ENCODE data around the gene ZNF521.

The ZNF521 gene

DNA sequence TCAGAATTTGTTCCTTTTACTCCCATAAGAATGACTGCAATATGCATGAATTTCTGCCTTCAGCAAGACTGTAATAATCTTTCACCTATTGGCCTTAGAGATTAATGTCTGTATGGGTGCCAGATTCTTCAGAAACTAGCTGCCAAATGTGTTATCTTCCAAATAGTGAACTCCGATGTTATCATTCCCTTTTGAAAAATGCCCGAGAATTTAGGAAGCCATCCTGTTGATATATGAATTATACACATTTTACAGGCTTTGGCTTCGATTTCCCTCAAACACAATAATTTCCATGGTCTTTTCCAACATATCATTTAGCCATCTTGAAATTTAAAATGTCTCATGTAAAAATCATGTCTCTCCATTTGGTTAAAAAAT is 101.5 kb downstream of the ZNF521 start:
- no peak for DNase-seq (ENCODE audit: low read depth in 2 of 2)

DNA sequence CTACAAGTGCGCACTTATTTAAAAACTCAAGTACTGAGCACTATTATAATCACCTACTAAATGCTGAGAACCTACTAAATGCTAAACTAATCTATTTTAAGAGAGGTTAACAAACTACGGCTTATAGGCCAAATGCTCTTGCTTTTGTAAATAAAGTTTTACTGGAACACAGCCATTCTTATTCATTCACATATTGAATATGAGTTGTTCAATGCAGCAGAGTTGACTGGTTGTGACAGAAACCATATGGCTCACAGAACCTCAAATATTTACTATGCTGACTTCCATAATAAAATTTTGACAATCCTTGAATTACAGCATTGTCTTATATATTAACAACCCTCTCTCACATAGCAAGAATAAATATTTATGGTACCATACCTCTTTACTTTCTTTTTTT is 103.2 kb downstream of the ZNF521 start:
- DNase-seq (ENCODE audit: low read depth in 2 of 2) = no peak

DNA sequence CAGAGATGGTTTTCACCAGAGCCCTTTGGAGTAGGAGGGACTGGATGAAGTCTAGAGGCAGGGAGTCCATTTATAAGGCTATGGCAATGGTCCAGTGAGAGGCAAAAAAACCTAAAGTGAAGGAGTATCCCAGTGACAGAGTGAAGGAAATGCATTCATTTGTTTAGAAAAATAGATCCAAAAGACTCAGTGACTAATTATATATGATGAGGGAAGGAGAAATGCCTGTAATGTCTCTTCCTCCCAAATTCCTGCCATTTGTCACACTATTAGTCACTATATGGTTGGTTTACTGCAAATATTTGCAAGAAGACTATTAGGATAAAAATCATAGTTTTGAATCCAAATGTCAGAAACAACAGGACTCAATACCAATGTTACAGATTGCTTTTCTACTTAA is 104.2 kb downstream of the ZNF521 start:
- no peak for DNase-seq (ENCODE audit: low read depth in 2 of 2)

DNA sequence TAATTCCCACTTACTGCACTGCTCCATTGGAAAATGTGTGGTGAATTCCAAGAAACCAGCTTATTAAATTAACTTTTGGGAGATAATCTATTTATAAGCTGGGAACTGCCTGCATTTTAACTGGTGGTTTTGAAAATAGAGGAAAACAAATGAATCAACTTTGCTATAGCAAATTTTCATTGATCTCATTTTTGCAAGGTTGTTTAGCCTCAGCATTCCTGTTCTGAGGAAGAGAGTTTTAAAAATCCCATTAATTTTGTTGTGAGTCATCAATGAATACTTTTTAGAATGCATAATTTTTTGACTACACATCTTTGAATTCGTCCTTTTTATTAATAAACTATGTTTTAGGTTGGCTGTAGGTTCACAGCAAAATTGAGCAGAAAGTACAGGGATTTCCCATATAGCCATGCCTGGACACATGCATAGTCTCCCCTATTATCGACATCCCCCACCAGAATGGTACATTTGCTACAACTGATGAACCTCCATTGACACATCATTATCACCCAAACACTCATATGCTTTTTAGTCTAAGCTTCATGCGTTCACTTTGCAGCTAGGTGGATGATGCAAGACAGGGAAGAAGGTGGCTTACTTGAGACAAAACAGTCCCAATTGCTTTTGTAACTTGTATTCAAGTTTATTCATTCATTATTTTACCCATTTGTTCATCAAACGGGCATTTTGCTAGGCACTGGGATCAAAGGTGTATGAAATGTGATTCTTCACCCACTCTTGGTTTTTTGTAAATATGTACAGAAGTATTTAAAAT is 106.9 kb downstream of the ZNF521 start:
- DNase-seq (ENCODE audit: low read depth in 2 of 2) = no peak

DNA sequence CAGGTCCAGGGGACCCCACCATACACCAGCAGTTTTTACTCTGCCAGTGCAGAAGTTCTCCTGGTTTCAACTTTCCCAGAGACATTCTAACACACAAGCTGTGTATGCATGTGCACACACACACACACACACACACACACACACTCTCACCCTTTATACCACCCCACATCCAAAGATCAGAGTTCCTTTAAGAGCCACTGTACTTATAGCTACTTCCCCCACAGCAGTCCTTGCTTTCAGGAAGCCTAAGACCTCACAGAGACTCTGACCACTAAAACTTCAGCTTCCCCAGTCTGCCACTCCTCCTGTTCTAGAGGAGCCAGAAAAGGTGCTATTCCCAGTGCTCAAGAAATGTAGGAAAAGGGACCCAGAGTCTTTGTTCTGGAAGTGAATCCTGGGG is 107.8 kb downstream of the ZNF521 start:
- no peak for DNase-seq (ENCODE audit: low read depth in 2 of 2)

DNA sequence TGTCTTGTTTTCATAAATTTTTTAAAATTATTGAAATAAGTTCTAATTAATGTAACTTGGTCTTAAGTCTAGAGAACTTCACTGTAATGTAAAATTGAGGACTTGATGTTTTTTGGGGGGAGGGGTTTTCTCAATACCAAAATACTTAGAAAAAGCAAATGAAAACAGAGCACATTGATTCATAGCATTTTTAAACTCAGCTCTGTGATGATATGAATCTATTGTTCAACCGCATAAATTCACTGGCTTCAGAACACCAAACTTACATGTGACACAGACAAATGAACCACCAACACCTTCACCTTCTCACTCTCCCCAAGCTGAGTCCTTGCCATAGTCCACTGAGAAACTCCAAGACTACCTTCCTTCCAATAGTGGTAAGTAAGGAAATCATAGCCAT is 108.2 kb downstream of the ZNF521 start:
- no peak for DNase-seq (ENCODE audit: low read depth in 2 of 2)

DNA sequence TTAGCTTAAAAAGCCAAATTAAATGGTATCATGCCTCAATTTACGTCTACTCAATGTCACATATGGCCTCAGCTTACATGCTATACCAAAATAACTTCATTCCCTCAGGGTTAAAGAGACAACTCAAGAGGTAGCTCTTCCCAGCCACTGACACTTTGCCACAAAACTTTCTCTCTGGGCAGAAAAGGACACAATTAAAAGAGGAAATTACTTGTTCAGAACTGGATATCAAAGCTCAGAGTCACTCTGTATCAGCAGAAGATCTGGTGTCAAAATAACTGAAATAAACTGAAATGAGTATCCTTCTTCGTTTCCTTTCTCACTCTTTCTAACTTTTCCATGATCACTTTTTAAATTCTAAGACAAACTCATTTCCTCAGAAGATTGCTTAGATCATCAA is 108.7 kb downstream of the ZNF521 start:
- DNase-seq (ENCODE audit: low read depth in 2 of 2) = no peak

DNA sequence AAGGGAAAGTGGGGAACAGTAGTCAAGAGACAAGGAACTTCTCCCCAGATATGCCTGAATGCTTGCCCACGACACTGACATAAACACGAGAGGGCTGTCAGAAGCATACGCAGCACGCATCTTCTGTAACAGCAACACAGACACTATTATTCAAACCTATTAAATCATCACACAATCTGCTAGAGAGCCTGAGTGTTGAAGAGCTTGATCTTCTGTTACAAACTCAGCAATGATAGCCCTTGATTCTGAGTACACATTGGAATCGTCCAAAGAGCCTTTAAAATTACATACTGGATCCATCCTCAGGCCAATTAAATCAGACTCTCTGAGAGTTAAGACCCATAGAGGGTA is 111.6 kb downstream of the ZNF521 start:
- no peak for DNase-seq (ENCODE audit: low read depth in 2 of 2)

DNA sequence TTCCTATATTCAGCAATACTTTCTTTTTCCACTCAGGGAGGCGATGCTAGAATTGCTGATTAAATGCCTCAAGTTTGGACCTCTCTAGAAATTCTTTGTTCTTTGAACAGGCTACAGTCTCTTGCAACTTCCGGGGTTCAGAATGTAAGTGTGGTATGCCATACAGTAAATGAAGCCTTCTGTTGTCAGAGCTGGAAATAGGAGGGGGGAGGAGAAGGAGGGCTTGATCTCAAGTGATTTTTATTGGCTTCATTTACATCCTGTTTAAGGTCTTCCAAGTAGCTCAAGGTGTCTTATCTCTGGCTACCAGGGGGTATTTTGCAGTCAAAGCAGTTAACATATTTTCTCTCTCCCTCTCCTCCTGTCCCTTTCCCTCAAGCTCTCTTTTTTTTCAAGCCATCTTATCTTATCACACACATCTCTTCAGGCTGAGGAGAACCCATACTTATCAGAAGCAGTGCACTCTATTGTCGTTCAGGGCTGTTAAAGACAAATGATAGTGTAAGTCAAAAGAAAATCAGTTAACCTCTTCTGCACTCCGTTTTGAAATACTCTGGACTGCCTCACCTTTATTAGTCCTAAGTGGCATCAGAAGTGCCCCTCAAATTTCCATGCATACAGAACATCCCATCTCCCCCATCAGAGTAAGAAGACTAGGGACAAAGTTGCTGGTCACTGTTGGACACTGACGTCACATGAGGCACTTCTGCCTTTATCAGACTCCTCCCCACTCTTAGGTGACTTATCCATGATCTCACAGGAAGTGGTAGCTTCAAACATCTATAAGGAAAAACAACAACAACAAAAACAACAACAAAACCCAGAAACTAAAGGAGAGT is 112.2 kb downstream of the ZNF521 start:
- no peak for DNase-seq (ENCODE audit: low read depth in 2 of 2)

DNA sequence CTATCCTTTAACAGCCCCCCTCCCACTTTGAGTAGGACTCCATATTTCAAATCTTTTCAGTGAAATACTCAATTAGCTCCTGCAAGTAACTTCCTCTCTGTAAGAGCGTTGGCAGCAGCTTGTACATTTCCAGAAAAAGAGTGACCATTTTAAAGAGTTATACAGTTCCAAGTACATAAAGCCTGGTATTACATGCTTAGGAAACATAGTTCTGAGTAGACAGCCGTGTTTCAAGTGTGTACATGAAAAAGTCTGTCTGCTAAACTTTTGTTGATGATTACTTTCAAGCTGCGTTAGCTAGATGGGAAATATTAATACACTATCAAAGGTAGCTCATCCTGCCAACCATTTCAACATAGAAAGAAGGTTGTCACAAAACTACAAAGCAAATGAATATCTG is 112.8 kb downstream of the ZNF521 start:
- DNase-seq (ENCODE audit: low read depth in 2 of 2) = no peak

DNA sequence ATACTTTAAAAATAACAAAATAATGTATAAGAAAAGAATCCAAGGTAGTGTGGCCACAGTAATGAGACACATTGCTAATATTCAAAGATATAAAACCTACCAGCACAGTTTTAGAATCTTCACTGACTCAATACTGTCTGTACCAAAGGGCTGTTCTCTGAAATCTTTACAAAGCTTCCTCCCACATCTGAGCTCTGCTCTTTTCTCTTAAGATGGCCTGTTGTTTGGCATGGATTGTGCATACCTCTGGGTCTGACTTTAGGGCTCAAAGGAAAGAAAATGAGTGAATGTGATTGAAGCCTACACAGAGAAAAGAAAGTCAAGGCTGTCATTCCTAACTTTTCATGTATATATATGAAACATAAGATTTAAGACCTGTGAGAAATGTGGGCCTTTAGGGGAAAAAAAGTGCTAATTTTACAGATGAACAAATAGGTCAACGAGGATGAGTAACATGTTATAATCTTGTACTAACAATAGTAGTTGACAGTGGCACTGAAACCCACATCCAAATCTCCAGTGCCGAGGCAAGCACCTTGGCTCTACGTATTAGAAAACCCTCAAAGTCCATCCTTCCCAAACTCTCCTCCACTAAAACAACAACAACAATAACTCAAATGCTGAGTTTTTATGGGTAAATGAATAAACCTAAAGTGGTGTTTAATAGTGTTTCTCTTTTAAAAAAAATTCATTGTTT is 114.2 kb downstream of the ZNF521 start:
- no peak for DNase-seq (ENCODE audit: low read depth in 2 of 2)

DNA sequence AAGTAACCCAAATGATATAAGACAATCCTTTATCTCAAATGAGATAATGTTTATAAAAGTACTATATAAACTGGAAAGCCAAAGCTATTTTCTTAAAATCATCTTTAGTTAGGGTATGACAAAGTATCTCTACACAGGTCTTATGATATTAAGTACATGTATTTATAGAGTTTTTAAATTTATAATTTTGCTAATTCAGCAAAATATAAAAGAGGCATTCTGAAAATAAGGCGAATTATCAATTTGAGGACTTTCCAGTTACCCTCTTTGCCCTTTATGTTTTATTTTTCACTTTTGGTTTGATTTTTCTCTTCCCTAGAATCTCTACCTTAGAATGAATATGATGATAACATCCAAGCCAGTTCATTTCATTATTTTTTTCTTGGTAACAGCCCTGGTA is 115.2 kb downstream of the ZNF521 start:
- DNase-seq (ENCODE audit: low read depth in 2 of 2) = no peak

DNA sequence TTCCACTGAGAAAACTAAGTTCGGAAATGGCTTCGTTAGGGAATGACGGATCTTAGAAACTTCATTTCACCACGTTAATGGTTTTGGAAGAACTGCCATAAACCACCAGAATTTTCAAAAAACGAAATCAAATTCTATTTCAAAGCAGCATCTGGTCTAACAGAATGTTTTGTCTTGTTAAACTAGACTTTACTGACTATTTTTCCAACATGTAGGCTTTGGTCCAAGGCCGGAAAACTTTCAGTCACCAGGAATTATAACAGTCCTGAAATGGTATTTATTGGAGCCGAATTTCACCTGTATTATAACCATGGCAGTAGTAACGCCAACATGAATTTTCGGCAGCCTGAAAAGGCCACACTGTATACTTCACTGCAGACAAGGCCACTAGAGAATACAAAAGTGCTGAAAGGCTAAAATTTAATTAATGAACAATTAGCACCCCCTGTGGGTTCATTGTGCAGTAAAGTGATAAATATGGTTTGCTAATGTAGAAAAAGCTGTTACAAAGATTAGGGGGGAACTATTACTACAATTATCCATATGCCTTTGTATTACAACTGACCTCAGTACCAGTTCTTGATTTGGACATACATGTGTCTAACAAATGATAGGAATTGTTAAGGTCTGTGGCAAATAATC is 116.4 kb downstream of the ZNF521 start:
- no peak for DNase-seq (ENCODE audit: low read depth in 2 of 2)

DNA sequence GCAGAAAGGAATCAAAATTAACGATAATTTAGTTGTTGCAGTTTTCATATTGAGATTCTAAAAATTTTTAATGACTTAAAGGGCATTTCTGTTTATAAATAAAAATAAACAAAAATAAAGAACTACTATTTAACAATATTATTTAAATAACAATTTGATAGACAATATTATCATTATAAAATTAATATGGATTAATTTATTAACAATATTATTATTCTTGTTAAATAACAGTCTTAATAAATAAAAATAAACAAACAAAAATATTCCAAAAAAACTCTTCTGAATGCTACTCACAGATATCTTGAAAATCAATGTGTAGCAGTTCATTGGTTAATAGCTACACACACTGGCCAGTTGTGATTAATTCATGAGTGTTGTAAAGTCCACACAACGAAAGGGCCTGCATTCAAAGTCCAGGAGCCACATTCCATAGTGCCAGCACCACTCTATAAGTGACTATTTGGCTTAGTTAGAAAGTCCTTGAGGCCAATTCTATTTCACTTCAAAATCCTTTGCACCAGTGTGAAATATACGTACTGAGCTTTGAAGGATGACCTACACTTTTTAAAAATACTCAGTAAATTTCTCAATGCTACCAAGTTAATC is 117.1 kb downstream of the ZNF521 start:
- DNase-seq (ENCODE audit: low read depth in 2 of 2) = no peak

DNA sequence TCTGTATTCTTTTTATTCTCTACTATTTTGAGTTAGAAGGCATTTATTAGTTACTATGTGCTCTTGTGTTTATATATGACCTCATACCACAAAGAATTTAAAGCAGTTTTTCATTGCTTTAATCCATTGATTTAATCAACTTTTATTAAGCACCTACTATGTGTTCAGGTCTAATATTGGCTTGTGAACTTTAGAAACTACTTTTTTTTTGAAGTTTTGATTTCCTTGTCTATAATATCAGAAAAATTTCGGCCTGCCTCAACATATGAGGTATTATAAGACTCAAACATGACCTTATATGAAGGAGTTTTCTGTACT is 117.7 kb downstream of the ZNF521 start:
- no peak for DNase-seq (ENCODE audit: low read depth in 2 of 2)

DNA sequence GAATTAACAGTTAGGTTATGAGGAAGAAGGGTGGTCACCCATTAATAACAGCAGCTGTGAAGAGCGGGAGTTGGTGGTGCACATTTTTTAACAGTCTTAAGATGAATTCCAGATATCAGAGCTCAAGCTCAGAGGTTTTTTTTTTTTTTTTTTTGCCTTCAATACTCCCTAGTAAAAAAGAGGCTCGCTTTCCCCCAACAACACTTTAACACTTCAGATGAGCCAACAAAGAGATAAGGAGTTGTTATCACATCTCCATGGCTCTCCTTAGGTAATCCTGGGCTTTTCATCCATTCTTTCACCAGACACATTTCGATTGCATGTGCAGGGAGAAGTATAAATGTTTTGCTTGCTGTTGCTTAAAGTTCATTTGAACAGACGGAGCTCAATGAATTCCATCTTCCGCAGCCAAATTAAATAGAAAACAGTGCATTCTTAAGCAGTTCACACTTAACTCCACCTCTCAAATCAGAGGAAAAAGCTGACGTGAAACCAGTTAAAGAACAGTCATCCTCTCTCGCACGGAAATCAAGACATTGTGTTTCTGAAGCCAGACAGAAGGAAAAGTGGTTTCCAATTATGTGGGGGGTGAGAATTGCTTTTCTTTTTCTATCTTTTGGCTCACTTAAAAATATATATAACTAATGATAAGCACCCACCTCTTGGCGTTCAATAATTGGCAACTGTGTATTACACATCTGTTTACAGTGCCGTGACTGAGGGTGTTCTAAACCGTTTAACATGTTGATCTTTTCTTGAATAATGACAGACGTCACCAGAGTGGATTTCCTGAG is 118.2 kb downstream of the ZNF521 start:
- DNase-seq (ENCODE audit: low read depth in 2 of 2) = no peak

DNA sequence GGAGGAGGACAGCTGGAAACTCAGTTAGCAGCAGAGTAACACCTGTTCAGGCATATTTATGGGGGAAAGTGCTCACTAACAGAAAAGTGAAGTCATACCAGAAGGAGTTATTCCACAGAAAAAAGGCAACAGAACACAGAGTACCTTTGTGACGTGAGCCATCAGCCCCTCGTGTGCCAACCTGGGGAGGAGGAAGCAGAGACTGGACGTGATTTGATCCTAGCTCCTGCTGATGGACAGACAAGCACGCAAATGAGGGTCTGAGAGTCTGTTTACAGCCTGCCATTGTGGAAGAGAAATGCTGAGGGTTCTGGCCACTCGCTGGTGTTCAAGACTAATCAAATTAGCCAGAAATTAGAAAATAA is 120.7 kb downstream of the ZNF521 start:
- no peak for DNase-seq (ENCODE audit: low read depth in 2 of 2)

DNA sequence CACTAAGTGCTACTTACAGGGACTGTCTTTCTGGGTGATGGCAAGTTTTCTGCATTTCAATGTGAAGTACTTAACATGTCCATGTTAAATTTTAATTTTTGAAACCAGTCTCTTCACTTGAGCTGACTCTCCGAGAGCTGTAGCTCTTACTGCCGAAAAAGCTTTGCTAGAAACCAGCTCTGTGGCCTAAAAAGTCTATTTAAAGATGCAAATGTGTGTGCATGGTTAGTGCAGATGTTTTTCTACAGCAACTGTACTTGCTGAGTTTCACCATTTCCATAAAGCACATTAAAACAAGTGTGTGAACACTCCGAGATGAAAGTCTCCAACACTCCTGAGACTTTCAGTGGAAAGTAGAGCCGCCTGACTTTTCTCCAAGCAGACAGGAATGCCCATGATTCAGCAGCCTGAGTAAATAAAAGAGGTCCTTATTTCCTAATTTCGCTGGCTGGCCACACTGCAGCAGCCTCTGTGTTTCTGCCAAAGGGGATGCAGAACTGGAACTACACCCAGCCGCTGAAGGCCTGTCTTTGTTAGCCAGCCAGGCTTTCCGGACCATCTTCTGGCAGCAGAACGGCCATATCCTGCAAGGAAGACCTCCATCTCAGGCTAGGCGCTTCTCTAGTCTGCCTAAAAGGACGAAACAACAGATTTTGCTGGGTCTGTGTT is 121.2 kb downstream of the ZNF521 start:
- DNase-seq (ENCODE audit: low read depth in 2 of 2) = no peak

DNA sequence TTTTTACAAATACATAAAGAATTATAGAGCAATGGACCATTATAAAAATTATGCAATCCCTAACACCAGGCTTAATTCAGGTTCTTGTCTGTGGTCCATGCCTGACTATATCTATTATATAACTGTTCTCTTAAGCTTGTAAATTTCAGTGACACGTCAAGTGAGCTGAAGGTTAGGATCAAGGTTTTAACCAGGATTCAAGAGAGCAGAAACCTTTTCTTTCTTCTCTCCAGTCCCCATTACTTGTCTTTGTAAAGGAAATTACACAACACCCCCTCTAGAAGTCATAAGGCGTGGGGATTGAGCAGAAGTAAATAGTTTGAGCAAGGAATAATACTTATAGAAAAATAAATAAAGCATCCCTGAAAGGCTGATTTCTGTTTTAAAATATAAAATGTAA is 122.0 kb downstream of the ZNF521 start:
- no peak for DNase-seq (ENCODE audit: low read depth in 2 of 2)

DNA sequence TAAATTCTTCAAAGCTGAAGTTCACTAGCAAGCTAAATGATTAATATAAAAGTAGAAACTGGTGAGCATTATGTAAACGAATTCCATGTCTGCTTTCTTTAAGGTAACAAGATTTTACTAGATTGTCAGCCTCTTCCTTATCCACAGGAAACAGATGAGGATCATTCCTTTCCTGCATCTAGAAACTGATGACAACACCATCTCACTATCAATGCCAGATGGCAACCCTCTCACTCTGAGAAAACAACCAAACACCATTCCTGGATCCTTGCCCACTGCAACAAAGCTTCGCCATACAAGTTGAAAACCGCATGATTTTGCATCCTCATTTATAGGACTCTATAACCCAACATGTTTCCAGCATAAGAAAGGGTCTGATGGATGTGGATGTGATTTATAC is 122.9 kb downstream of the ZNF521 start:
- DNase-seq (ENCODE audit: low read depth in 2 of 2) = no peak

DNA sequence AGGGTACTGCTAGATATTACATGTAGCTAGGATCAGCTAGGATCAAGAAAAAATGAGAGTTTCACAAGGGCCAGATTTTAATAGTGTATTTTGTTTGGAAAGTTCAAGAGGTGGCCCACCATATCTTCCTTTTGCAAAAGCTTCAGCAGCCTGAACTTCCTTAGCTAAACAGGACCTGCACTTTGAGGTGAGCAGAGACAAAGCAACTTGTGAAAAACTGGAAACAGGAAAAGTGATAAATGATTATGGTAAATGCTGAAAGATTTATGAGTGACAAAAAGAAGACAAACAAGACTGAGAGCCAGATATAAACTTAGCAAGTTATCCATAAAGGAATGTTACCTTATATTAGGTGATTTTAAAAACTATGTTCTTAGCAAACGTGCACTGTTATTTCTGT is 123.6 kb downstream of the ZNF521 start:
- no peak for DNase-seq (ENCODE audit: low read depth in 2 of 2)
